Sigmoid colon (tissue), 4 donors: ENCODE data around the gene CCDC187.

Experiments used
- EP300 ChIP-seq, 4 donors: sonication (generic); formaldehyde crosslinking; IDR thresholded peaks; one replicate each; pipeline ENCODE4 v1.6.1; 2017; ENCODE audit warnings: antibody characterized with exemption in 4 of 4
- POLR2A ChIP-seq, 2 donors: fragments of 450-650 bp; IDR thresholded peaks; one replicate each; pipeline ENCODE4 v1.6.1; 2016; ENCODE audit warnings: antibody characterized with exemption in 2 of 2, mild to moderate bottlenecking in 2 of 2, moderate library complexity in 2 of 2
- POLR2AphosphoS5 ChIP-seq, 4 donors: sonication (generic); formaldehyde crosslinking; IDR thresholded peaks; one replicate each; pipeline ENCODE4 v1.6.1; 2017; ENCODE audit warnings: antibody characterized with exemption in 4 of 4
- TF ChIP-seq, protein P1 (sequence below), 4 experiments: fragments of 450-650 bp in 3 of 4; fragments of 200-600 bp in 1 of 4; IDR thresholded peaks; one replicate each; pipeline ENCODE4 v1.5.1; 2016 to 2019; ENCODE audit warnings: antibody characterized with exemption in 4 of 4, mild to moderate bottlenecking in 3 of 4, moderate library complexity in 2 of 4

DNA sequence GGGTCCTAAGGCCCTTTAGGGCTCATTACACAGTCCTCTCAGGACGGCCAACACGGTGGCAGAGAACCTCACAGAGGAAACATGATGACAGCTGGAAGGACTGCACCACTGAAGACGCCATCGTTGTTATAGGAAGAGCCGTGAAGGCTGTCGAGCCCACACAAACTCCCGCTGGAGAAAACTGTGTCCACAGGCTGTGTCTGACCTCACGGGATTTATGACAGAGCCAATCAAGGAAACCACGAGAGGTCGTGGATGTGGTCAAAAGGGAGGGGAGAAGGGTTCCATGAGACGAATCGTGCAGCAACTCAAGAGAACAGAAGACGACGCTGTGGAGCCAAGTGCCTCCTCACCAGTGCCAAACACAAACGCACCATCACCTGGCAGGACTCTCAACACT is 70.5 kb downstream of the CCDC187 start:
- TF ChIP-seq, protein P1, sequence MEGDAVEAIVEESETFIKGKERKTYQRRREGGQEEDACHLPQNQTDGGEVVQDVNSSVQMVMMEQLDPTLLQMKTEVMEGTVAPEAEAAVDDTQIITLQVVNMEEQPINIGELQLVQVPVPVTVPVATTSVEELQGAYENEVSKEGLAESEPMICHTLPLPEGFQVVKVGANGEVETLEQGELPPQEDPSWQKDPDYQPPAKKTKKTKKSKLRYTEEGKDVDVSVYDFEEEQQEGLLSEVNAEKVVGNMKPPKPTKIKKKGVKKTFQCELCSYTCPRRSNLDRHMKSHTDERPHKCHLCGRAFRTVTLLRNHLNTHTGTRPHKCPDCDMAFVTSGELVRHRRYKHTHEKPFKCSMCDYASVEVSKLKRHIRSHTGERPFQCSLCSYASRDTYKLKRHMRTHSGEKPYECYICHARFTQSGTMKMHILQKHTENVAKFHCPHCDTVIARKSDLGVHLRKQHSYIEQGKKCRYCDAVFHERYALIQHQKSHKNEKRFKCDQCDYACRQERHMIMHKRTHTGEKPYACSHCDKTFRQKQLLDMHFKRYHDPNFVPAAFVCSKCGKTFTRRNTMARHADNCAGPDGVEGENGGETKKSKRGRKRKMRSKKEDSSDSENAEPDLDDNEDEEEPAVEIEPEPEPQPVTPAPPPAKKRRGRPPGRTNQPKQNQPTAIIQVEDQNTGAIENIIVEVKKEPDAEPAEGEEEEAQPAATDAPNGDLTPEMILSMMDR (IDR thresholded peaks at IDR 0.05): no peak
- no peak for TF ChIP-seq EP300 (IDR thresholded peaks at IDR 0.05)
- TF ChIP-seq POLR2AphosphoS5 (IDR thresholded peaks at IDR 0.05): no peak
- no peak for TF ChIP-seq POLR2A (IDR thresholded peaks at IDR 0.05)
